T-helper 1 cell treated with Interleukin-12 subunit alpha and Interleukin-12 subunit beta and Interleukin-4 antibody, amounts not matched to agents 30 ng/mL and 1 ng/mL, for 36 hours (primary cell): ENCODE measurements around the gene RND3. TPM values are rescaled to one million over a fixed set of nuclear protein-coding genes. Genes with fewer than 3 reads are reported as not detected.

Experiments used
- intact Hi-C: fragments of 100-400 bp; cut with micrococcal nuclease; formaldehyde crosslinking; loops from one replicate; pipeline ENCODE4 v1.15.1; 2024
- total RNA-seq: library from RNA; stranded (reverse); gene quantifications from 2 replicates; pipeline ENCODE4 v1.2.3, GENCODE V29; 2022

The RND3 gene, protein sequence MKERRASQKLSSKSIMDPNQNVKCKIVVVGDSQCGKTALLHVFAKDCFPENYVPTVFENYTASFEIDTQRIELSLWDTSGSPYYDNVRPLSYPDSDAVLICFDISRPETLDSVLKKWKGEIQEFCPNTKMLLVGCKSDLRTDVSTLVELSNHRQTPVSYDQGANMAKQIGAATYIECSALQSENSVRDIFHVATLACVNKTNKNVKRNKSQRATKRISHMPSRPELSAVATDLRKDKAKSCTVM
- not detected in 2 replicates for total RNA-seq

DNA sequence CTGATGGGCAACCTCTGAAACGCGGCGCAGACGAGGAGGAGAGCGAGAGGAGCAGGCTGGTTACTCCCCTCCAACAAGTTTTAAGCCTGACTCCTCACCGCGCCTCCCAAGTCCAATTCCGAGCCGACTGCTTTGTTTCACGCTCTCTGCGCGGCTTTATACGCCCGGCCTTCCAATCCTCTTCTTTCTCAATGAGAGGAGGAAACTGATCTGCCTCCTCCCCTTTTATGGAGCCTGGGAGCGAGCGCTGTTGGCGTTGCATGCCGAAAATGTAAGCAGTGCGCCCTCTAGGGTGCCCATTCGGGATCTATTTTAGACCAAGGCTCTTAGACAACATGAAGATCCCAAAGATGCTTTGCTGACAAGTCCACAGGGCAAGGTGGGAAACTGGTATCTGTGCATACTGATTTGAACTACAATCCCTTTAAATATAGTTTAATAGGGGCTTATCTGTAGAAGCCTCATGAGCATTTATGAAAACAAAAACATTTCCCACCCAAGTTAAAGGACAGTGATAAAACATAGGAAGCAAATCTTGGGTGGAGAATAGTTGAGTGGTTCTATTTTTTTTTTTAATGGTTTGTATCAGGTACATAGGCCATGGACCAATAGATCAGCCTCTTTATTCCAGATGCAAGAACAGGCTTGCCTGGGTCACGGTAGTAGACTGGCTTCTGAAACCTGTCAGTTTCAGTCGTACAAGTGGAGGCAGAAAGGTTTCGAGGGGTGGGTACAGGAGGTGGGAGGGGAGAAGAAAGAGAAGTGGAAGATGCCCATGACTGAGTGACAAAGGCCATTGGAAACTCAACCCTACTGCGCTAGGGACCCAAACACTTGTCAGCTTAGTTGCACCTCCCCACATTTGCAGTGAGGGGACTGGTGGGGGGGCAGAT lies at the start of gene RND3:
TSS of gene RND3 (minus strand) at position 131 of the 893 bp plus-strand sequence. CDS start 250 bp downstream, outside the sequence.
- intact Hi-C loops, result loop anchor here (1.0 to 2.0 kb wide), 2 partner anchors 751 to 890 kb away; no protein-coding TSS in a partner anchor

DNA sequence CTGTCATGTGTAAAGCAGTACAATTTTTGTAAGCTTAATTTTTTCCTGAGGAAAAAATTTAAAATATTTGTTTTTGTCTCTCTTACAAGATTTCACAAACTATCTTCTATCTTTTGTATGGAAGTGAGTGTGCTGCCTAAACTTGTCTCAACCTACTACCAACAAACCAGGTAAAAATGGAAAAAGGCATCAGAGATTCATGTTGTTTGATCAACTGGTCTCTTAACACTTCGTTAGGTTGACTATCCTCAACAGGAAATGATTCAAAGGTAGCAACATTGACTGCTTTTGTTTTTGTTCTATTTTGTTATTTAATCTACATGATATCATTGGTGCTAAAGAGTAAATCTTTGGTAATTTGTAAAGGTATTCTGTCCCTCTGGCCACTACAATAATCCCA lies 47.7 kb upstream of the RND3 start:
- intact Hi-C loops, result no loop called here

DNA sequence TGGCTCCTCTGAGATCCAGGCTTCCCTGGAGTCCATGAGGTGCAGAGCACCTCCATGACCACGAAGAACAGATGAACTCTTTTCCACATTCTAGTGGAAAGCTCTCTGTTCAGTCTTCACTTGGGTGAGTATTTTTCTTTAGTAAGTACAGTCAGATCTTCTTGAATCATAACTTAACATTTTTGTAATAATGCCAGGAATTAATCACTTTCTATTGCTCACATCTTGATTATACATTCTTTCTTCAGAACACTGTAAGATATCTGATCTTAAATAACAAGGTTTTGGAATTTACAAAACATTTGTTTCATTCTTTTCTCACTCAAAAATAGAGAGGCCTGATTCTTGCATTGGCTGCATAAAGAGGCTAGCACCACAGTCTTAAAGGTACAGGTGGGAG lies 45.4 kb upstream of the RND3 start:
- intact Hi-C loops, result no loop called here

DNA sequence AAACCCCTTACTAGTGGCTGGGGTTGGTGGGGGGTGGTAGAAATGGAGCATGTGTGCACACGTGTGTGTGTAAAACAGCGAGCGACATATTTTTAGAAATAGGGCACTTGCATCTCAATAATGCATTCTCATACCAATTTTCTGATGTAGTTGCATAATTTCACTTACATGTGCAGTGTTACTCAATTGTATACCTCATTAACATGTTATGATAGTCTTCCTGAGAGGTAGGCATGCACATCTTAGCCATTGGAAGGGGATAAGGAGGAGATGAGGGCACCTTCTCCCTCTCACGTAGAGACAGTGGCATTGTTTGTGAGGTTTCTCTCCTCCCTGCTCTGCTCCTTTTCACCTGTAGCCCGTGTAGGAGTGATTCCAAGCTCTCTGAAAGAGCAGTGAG lies 44.6 kb upstream of the RND3 start:
- intact Hi-C loops, result no loop called here

DNA sequence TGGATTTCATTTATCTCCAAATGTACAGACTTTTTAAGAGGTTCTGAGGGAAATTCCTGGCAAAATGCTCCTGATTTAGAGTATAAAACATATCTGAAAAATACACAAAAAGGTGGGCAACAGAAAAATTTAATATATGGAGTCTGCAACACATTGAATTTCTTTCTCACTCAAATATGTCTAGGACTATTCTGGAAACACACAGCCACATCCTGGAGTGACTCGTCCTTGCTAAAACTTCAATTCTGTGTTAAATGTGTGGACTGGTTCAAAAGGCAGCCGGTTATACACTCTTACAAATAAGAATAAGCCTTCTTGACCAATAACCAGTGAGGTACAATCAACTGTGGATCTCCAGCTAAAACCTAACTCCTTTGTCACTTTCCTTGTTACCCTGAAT lies 44.1 kb upstream of the RND3 start:
- intact Hi-C loops, result no loop called here

DNA sequence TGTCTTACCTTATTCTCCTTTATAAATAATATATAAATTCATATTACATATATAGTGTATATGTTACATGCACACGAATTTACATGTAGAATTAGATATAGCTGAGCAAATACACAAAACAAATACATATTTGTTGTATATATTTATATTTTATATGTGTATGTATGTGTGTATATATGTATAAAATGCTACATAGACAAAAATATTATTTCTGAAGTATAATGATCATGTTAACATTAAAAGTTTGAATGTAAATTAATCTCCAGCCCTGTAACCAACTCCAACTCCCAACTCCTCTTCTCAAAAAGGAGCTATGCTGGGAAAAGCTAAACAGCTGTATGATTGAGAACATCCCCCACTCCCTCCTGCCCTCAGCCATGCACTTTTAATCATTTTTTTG lies 42.7 kb upstream of the RND3 start:
- intact Hi-C loops, result no loop called here

DNA sequence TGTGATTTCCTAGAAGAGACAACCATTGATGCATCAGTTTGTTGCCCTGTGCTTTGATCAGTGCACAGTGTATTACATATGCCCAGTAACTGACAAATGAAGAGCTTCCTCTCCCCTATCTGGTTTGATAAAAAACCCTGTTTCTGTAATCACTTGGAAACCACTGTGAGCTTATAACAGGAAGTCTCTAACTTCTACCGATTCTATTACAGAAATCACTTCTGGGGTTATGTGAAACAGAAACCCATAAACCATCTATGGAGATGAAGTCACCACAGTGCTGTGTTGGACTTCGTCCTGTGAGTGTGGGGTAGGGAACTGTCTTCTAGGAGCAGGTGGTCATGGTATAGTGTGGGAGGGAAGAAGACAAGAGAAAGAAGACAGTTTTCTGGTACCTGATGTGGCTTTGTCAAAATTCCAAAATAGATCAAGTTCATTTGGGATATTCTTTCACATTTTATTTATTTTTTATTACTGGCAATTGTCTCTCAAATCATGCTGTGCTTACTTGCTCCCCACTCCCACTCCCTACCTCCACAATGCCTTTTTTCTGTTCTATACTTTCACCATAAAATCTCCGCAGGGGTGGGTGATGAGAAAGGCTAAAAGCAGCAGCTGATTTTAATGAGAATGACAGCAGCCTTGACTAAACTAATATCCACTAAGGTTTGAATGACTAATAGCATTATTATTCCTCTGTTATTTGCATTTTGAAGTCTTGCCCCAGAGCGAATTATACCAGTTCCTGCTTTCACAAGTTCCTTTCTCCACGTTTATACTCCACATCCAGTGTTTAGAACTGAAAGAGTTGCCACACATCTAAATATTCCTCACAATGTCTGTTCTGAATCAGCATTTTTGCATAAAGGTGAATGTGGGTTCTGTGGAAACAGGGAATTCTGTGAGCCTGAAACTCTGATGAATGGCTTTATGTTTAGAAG lies 41.7 kb upstream of the RND3 start:
- intact Hi-C loops, result no loop called here

DNA sequence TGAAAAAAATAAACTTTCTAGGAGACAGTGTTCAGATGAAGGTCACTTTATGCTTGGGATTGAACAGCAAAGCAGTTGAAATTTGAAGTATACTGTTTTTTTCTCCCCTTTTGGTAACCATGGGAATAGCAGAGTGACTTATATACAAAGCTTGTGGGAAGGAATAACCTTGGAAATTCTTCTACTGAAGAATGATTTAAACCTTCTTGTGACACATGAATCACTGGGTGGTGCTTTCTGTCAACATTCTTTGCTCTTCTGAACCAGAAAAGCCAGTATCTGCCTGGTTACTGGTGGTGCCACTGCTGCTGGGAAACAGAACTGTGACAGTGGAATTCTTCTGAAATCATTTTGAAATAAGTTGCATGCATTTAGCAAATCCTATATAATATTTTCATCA lies 39.4 kb upstream of the RND3 start:
- intact Hi-C loops, result no loop called here

DNA sequence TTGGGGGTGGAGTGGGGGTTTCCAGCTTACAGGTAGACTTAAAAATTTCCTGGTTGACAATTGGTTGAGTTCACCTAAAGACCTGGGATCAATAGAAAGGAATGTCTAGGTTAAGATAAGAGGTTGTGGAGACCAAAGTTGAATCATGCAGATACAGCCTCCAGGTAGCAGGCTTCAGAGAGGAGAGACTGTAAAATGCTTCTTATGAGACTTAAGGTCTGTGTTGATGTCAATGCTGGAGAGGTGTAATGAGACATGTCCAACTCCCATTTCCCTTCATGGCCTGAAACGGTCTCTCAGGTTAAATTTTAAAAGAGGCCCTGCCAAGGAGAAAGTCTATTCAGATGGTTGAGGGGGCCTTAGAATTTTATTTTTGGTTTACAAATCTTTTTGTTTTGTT lies 38.5 kb upstream of the RND3 start:
- intact Hi-C loops, result no loop called here

DNA sequence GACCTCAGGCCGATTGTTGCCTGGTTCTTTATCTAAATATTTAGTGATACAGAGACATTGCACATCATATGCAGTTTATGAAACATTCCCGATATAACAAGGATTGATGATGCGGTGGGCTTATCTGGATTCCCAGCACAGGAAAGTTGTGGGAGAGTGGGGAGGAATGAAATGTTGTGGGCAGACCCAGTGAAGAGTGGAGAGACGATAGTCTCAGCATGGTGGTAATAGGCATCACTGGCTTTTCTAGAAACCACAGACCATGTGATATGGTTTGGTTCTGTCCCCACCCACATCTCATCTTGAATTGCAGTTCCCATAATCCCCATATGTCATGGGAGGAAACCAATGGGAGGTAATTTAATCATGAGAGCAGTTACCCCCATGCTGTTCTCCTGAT lies 34.8 kb upstream of the RND3 start:
- intact Hi-C loops, result no loop called here

DNA sequence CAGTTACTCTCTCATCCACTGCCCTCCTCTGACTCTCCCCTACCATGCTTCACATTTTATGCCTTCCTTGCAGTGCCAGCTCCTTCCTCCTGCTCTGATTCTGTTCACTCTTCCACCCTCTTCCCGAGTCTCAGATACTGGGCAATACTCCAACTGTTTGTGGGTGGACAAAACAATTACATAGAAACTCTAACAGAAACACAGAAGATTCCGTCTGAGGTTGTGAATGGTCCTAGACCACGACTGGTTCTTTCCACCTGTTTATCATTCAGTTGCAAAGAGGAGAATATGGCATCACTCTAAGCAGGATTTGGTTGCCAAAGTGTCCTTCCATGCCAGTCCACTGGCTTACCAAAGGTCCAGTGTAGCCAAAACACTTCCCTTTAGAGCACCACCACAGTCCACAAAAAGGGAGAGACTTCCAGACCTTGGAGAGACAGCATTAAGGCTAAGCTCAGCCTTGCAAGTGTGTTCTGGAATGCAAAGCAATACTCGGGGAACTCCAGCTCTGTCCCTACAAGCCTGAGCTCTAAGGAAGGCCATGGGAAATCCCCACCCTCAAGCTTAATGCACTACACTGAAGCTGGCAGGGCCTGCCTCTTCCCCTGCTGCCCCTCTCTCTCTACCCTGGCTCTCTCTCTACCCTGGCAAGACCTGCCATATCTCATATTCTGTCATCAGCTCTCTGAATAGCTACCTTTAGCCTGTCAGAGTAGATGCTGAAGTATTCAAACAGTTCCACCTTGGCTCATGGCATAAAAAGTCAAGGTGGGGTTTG lies 33.6 kb upstream of the RND3 start:
- intact Hi-C loops, result no loop called here

DNA sequence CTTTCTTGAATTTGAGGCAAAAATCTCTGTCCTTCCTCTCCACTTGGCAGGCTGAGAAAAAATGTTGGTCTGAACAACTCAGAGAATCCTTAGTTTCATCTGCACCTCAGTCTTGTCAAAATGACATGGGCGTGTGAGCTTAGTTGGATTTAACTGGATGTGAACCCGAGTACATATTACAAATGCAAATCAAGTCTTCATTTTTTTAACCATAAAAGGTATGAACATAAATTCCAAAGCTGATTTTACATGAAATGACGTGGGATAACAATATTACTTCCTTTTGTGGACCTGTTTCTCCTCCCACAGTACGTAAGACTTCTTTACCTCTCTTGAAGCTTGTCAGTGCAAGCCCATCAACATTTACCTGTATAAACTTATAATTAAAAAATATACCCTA lies 32.6 kb upstream of the RND3 start:
- intact Hi-C loops, result no loop called here

DNA sequence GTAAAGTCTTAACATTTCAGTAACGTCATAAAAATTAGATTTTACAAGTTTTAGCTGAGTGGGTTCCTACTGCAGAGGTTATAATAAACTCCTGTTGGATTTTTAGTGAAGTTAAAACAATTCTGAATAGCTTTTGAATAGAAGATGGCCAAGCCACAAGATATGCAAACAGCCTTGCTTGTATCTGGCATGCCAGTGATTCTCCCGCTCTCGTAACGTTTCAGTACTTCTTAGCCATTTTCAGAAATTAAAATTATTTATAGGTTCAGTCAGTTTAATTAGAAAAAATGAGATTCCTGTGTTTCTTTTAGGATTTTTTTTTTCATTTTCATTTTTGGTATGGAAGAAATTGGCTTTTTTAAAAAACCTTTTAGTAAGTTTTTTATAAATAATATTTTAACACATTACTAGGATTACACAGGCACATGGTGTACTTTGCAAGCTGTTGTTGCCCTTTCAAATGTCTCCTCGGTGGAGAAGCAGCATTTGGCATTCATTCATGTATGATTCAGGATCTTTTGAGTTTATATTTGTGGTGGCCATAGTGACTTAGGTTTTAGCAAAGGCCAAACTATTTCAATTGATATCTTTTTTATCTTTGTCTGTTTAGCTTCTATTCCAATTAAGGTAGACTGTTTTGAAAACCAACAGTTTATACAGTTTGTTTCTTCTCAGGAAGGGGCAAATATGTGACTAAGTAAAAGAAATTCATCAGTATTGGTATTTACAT lies 30.6 kb upstream of the RND3 start:
- intact Hi-C loops, result no loop called here

DNA sequence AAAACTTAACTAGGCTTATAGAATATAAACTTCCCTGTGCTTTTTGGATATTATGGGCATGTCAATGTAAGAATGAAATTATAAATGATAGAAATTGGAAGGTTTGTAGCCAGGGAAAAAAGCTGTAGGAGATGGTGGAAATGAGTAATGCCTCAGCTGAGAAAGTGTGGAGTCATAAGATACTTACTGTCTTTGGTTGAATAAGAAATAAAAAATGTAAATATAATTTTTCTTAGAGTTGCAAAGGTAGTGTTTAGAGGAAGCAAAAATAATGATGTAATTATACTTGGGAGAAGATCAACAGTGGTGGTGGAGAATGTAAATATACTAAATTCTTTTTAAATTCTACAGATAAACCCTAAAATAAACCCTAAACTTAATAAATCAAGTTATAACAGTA lies 26.2 kb upstream of the RND3 start:
- intact Hi-C loops, result no loop called here

DNA sequence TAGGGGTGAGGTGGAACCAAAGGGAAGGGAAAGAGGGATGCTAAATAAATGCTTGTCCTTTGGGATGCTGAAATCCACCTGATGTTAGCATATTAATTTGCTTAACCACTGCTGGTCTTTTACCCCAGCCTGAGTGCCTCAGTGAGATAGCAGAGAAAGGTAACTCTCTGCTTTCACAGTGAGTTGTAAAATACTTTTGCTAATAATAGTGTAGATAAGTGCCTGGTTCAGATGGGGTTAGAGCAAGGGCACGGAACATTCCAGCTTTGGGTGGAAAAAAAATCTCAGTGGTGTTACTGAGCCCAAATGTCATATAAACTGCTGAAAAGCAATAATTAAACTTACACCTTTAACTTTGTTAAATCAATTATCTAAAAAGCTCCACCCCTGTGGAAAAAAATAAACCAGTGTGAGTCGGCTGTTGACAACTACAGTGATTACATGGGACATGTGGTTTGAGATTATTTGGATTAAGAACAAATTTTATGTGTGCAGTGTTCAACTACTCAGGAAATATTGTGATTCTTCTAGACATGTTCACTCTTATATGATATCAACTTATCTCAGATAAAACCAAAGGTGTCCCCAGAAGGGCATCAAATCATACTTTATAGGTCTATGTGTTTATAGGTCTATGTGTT lies 21.1 kb upstream of the RND3 start:
- intact Hi-C loops, result no loop called here

DNA sequence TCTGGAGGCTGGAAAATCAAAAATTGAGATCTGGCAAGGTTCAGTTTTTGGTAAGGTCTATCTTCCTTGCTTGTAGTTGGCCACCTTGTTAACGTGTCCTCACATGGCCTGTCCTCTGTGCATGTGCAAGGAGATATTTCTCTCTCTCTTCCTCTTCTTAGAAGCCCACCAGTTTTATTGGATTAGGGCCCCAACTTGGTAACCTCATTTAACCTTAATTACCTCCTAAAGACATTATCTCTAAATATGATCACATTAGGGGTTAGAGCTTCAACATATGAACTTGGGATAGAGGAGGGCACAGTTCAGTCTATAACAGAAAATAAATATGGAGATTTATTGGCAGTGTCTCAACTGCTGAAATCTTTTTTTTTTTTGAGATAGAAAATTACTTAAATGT lies 19.6 kb upstream of the RND3 start:
- intact Hi-C loops, result no loop called here

DNA sequence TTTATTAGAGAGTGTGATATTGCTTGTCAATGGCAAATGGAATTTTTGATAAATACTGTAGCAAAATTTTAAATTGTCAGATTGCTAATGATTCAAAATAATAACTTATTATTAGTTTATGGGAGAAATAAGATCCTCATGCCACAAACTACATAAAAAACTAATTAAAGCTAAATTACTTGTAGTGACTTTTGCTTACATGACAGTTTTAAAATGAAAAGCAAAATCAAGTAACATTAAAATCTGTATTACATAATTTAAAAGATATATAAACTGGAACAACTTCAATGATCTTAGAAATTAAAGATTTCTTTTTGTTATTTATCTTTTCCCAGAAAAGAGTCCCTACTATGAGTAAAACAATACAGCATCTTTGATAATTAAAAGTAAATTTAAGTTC lies 17.7 kb upstream of the RND3 start:
- intact Hi-C loops, result no loop called here

DNA sequence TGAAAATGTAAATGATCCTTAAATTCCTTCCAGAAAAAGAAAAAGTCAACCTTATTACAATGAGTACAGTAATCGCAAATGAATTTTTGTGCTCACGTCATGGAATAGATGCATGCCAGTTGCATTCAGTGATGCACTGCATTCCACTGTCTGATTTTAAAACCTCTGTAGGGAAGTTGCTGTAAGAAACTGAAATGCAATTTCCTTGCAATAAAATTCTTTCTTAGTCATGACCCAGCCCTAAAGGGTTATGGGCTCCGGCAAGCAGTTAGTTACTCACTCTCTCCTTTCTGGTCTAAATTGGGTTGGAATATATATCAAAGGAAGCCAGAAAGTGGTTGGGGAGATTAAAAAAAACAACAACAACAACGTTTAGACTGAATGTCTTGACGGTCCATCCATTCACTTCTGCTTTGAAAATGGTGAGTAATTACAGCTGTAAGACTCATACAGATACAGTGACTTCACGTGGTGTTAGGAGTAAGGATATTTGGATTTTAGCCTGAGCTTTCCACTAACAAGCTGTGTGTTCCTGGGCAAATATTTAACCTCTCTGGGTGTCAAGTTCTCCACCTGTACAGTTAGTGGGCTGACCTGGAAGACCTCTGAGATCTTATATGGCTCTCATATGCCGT lies 8.6 kb upstream of the RND3 start:
- intact Hi-C loops, result no loop called here

DNA sequence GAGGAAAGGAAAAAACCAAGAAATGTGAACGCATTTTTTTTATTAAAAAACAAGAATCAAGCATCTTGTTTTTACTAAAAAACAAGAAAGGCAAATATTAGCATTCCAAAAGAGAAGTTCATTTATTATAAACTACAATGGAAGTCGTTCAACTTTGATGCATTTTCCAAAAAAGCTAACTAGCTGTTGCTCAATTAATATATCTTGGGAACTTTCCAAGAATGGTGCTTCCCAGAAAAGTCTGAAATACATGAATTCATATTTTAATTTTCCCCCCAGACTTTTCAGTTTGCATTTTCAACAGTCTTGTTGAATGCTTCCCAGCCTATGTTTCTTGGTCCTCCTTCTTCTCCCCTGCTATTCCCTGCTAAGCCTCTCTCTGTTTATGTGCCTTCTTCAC lies 7.5 kb upstream of the RND3 start:
- intact Hi-C loops, result no loop called here
